Neural progenitor cell (in vitro differentiated cells): ENCODE data around the gene ABCC1. TPM values are rescaled to one million over a fixed set of nuclear protein-coding genes. Genes with fewer than 3 reads are reported as not detected.

Source experiments
- DNase-seq: peaks from one replicate; pipeline ENCODE4 v3.0.0-alpha.2; 2016; ENCODE audit warnings: low spot score
- H2AFZ ChIP-seq: fragments of 200-600 bp; sonication (generic); replicated peaks from 2 replicates; pipeline ENCODE4 v1.6.1; 2016; ENCODE audit warnings: antibody characterized with exemption
- H3F3A ChIP-seq: fragments of 200-600 bp; sonication (generic); 2 replicates; pipeline ENCODE4 v1.6.1; 2016; ENCODE audit warnings: antibody characterized with exemption, low read depth
- H3K27ac ChIP-seq: fragments of 200-600 bp; sonication (generic); 2 replicates; pipeline ENCODE4 v1.5.1; 2016; ENCODE audit warnings: mild to moderate bottlenecking
- H3K27me3 ChIP-seq: fragments of 200-600 bp; sonication (generic); 2 replicates; pipeline ENCODE4 v1.6.1; 2016; ENCODE audit warnings: mild to moderate bottlenecking, moderate library complexity
- H3K36me3 ChIP-seq: fragments of 200-600 bp; sonication (generic); 2 replicates; pipeline ENCODE4 v1.5.1; 2016
- H3K4me1 ChIP-seq: fragments of 200-600 bp; sonication (generic); 2 replicates; pipeline ENCODE4 v1.6.1; 2016; ENCODE audit warnings: mixed run types
- H3K4me2 ChIP-seq: fragments of 200-600 bp; sonication (generic); 2 replicates; pipeline ENCODE4 v1.6.1; 2016
- H3K4me3 ChIP-seq: fragments of 200-600 bp; sonication (generic); 2 replicates; pipeline ENCODE4 v1.5.1; 2016
- H3K79me2 ChIP-seq: fragments of 200-600 bp; sonication (generic); 2 replicates; pipeline ENCODE4 v1.6.1; 2016; ENCODE audit warnings: low read depth
- H3K9ac ChIP-seq: fragments of 200-600 bp; sonication (generic); 2 replicates; pipeline ENCODE4 v1.6.1; 2016
- H3K9me3 ChIP-seq: fragments of 200-600 bp; sonication (generic); 2 replicates; pipeline ENCODE4 v1.5.1; 2016; ENCODE audit warnings: low read depth
- H4K20me1 ChIP-seq: fragments of 200-600 bp; sonication (generic); 2 replicates; pipeline ENCODE4 v1.6.1; 2016; ENCODE audit warnings: low read depth
- H3K27ac Mint-ChIP-seq: 3 replicates; pipeline ENCODE4 v1.8.0; 2021; ENCODE audit warnings: mixed read lengths
- H3K27me3 Mint-ChIP-seq: 2 replicates; pipeline ENCODE4 v1.8.0; 2022; ENCODE audit warnings: low read depth, mild to moderate bottlenecking, inconsistent platforms, moderate library complexity, mixed read lengths; ENCODE audit not compliant: insufficient read depth
- H3K36me3 Mint-ChIP-seq: 3 replicates; pipeline ENCODE4 v1.8.0; 2021; ENCODE audit warnings: mixed read lengths
- H3K4me1 Mint-ChIP-seq: 3 replicates; pipeline ENCODE4 v1.8.0; 2021; ENCODE audit warnings: mixed read lengths
- H3K4me3 Mint-ChIP-seq: 3 replicates; pipeline ENCODE4 v1.8.0; 2021; ENCODE audit warnings: mild to moderate bottlenecking, moderate library complexity, mixed read lengths
- H3K9me3 Mint-ChIP-seq: 3 replicates; pipeline ENCODE4 v1.8.0; 2020; ENCODE audit warnings: mixed read lengths
- CTCF ChIP-seq: fragments of 200-600 bp; sonication (generic); IDR thresholded peaks from 2 replicates; pipeline ENCODE4 v1.5.1; 2017; ENCODE audit warnings: antibody characterized with exemption, mild to moderate bottlenecking
- EZH2 ChIP-seq: fragments of 200-600 bp; sonication (generic); IDR thresholded peaks from 2 replicates; pipeline ENCODE4 v1.6.1; 2017; ENCODE audit warnings: antibody characterized with exemption, mild to moderate bottlenecking, moderate library complexity
- EZH2phosphoT487 ChIP-seq: fragments of 200-600 bp; sonication (generic); IDR thresholded peaks from 2 replicates; pipeline ENCODE4 v1.6.1; 2017; ENCODE audit warnings: antibody characterized with exemption
- total RNA-seq: library from RNA; depleted of rRNA; stranded (reverse); fragments of >200 nt; gene quantifications from 2 replicates; pipeline ENCODE4 v1.2.3, GENCODE V29; 2015; ENCODE audit warnings: low replicate concordance

Gene ABCC1
- total RNA-seq, 1 donor from 2014 or later = 17.5 TPM

DNA sequence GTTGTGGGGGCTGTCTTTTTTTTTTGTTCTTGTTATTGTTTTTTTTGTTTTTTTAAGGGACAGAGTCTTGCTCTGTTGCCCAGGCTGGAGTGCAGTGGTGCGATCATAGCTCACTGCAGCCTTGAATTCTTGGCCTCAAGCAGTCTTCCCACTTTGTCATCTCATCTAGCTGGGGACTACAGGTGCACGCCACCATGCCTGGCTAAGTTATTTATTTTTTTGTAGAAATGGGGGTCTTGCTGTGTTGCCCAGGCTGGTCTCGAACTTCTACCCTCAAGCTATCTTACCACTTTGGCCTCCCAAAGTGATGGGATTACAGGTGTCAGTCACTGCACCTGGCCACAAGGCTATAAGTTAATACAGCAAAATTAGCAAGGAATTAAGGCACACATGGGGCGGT lies 101.7 kb downstream of the ABCC1 start:
- H2AFZ ChIP-seq = no peak overlapping the region
- no peaks in the 10 kb centered on the region for H3K36me3 ChIP-seq
- no peak overlapping the region for H3K9ac ChIP-seq
- no peak for DNase-seq
- no peak overlapping the region for H3K4me3 Mint-ChIP-seq
- H3K27me3 Mint-ChIP-seq = no peaks in the 10 kb centered on the region
- no peaks in the 10 kb centered on the region for H3K9me3 Mint-ChIP-seq
- H3K4me1 ChIP-seq = no peaks in the 10 kb centered on the region
- no peaks in the 10 kb centered on the region for H4K20me1 ChIP-seq
- H3K4me1 Mint-ChIP-seq = no peaks in the 10 kb centered on the region
- H3K9me3 ChIP-seq = no peaks in the 10 kb centered on the region
- H3K27me3 ChIP-seq = no peaks in the 10 kb centered on the region
- H3K4me3 ChIP-seq = no peak overlapping the region
- no peaks in the 10 kb centered on the region for H3F3A ChIP-seq
- no peaks in the 10 kb centered on the region for H3K79me2 ChIP-seq
- no peak overlapping the region for H3K4me2 ChIP-seq
- no peak overlapping the region for H3K27ac ChIP-seq
- H3K36me3 Mint-ChIP-seq = peaks cover 11% of the 10 kb centered on the region
- TF ChIP-seq EZH2phosphoT487 (no peak), EZH2 (no peak), CTCF (no peak)
- no peak overlapping the region for H3K27ac Mint-ChIP-seq

- H3K4me3 Mint-ChIP-seq = no peak overlapping the region
- DNase-seq = no peak
- H3K4me2 ChIP-seq = no peak overlapping the region
- H3K9me3 ChIP-seq = no peaks in the 10 kb centered on the region
- H3K27ac Mint-ChIP-seq = no peak overlapping the region
- H2AFZ ChIP-seq = no peak overlapping the region
- no peaks in the 10 kb centered on the region for H3K4me1 ChIP-seq
- no peak overlapping the region for H3K27ac ChIP-seq
- H3K4me1 Mint-ChIP-seq = no peaks in the 10 kb centered on the region
- H3K27me3 ChIP-seq = no peaks in the 10 kb centered on the region
- H3F3A ChIP-seq = no peaks in the 10 kb centered on the region
- peaks cover 14% of the 10 kb centered on the region for H3K36me3 Mint-ChIP-seq
- H3K79me2 ChIP-seq = no peaks in the 10 kb centered on the region
- H3K9me3 Mint-ChIP-seq = no peaks in the 10 kb centered on the region
- H3K27me3 Mint-ChIP-seq = no peaks in the 10 kb centered on the region
- H4K20me1 ChIP-seq = no peaks in the 10 kb centered on the region
- H3K4me3 ChIP-seq = no peak overlapping the region
- TF ChIP-seq EZH2phosphoT487 (no peak), CTCF (no peak), EZH2 (no peak)
- no peaks in the 10 kb centered on the region for H3K36me3 ChIP-seq
- no peak overlapping the region for H3K9ac ChIP-seq
Observed at GRCh38 chr16:16052916-16053315, 103.5 kb downstream of the ABCC1 start.

- no peaks in the 10 kb centered on the region for H3K9me3 ChIP-seq
- H3K27ac Mint-ChIP-seq = no peak overlapping the region
- peaks cover 6% of the 10 kb centered on the region for H3K36me3 Mint-ChIP-seq
- no peak for TF ChIP-seq EZH2
- no peak for TF ChIP-seq CTCF
- no peak for TF ChIP-seq EZH2phosphoT487
- no peaks in the 10 kb centered on the region for H3K9me3 Mint-ChIP-seq
- H3K9ac ChIP-seq = no peak overlapping the region
- no peak overlapping the region for H3K4me2 ChIP-seq
- no peaks in the 10 kb centered on the region for H3K4me1 ChIP-seq
- H3K36me3 ChIP-seq = no peaks in the 10 kb centered on the region
- H3K79me2 ChIP-seq = no peaks in the 10 kb centered on the region
- H3K4me3 ChIP-seq = no peak overlapping the region
- H2AFZ ChIP-seq = no peak overlapping the region
- no peak for DNase-seq
- H3K4me1 Mint-ChIP-seq = no peaks in the 10 kb centered on the region
- H3K27ac ChIP-seq = no peak overlapping the region
- H4K20me1 ChIP-seq = peaks cover 3% of the 10 kb centered on the region
- H3K27me3 ChIP-seq = no peaks in the 10 kb centered on the region
- H3K4me3 Mint-ChIP-seq = no peak overlapping the region
- H3K27me3 Mint-ChIP-seq = no peaks in the 10 kb centered on the region
- H3F3A ChIP-seq = no peaks in the 10 kb centered on the region
Observed at GRCh38 chr16:16057102-16057501, 107.7 kb downstream of the ABCC1 start.
